Breast epithelium (tissue), 3 donors: ENCODE results near the gene EFHD1.

Experiments used
- POLR2A ChIP-seq: fragments of 450-650 bp; IDR thresholded peaks from one replicate; pipeline ENCODE4 v1.6.1; 2016; ENCODE audit warnings: antibody characterized with exemption, mild to moderate bottlenecking, moderate library complexity
- POLR2AphosphoS5 ChIP-seq, 3 donors: sonication (generic); formaldehyde crosslinking; IDR thresholded peaks; one replicate each; pipeline ENCODE4 v1.6.1; 2017; ENCODE audit warnings: antibody characterized with exemption in 3 of 3

GRCh38 chr2:232626584-232626983 is 6.8 kb upstream of the EFHD1 start:
- TF ChIP-seq POLR2AphosphoS5 (IDR thresholded peaks at IDR 0.05) (no peak), POLR2A (no peak)
